ENCODE results near the gene SLC17A5.

SLC17A5 gene

DNA sequence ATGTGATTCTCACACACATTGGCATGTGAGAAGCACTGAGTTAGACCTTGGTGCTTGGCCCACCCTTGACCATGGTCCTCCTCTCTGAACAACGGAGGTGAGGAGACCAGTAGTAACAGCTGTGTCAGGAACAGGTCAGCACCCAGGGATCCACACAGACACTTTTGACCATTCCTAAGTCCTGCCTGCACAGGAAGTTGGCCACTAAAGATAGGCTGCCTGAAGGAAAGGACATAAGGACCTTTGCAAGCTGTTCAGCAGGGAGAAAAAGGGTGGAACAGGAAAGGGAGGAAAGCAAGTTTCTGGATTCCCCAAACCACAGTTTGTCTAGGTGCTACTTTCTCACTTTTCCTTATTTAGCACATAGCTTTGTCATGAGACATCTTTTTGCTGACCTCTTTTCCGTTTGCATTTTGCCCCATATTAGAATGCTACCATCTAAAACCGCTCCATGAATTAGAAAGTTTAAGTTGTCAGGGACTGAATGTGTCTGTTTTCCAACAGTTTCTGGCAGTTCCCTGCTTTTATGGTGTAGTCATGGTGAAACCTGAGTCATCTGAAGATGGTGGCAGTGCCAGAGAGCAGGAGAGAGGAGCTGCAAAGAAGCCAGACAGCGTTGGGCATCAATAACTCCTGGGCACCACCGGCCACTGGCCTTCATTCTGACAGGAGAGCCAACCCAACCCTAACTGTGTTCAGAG is 41.1 kb upstream of the SLC17A5 start:
- Histone ChIP-seq H3K27me3 (ENCODE audit: control insufficient read depth in 3 of 3, insufficient read depth in 3 of 3, low read depth in 1 of 3, low read length in 3 of 3) (peaks cover 0 to 44% (median 8%) of the 10 kb centered on the region in 3 experiments), H4K91ac (ENCODE audit: low read depth, low read length, poor library complexity) (no peak overlapping the region), H3K18ac (ENCODE audit: low read length) (no peak overlapping the region), H3K14ac (ENCODE audit: low read length) (no peak overlapping the region), H3K79me1 (ENCODE audit: low read depth, low read length) (no peaks in the 10 kb centered on the region), H2BK5ac (ENCODE audit: low read length) (no peak overlapping the region), H3K23ac (ENCODE audit: low read depth, low read length, poor library complexity) (no peak overlapping the region), H3K27ac (replicated peaks; ENCODE audit: low read length) (no peak overlapping the region), H3K9me3 (replicated peaks in 1 of 2; ENCODE audit: control insufficient read depth in 2 of 2, insufficient read depth in 1 of 2, low read depth in 1 of 2, low read length in 2 of 2) (no peaks in the 10 kb centered on the region), H3K9ac (ENCODE audit: low read depth, low read length, poor library complexity) (no peak overlapping the region), H2AFZ (ENCODE audit: low read length) (no peak overlapping the region), H4K8ac (ENCODE audit: low read depth, low read length) (no peak overlapping the region), H2BK15ac (ENCODE audit: low read length) (no peak overlapping the region), H2BK120ac (ENCODE audit: low read depth, low read length) (no peak overlapping the region), H2BK12ac (ENCODE audit: low read length) (no peak overlapping the region), H3K4me3 (ENCODE audit: low read length in 2 of 2) (no peak overlapping the region), H3K36me3 (replicated peaks in 1 of 2; ENCODE audit: control insufficient read depth in 2 of 2, insufficient read depth in 2 of 2, low read length in 2 of 2) (no peaks in the 10 kb centered on the region), H3K4me2 (ENCODE audit: insufficient read depth, low read length, poor library complexity, severe bottlenecking) (no peak overlapping the region), H2AK5ac (ENCODE audit: low read depth, low read length) (no peak overlapping the region), H3K4ac (ENCODE audit: low read length) (no peak overlapping the region), H3K4me1 (ENCODE audit: control insufficient read depth in 2 of 2, insufficient read depth in 1 of 2, low read depth in 1 of 2, low read length in 2 of 2) (peaks cover 0 to 3% of the 10 kb centered on the region in 2 donors)
- no peak for DNase-seq (ENCODE audit: low spot score)
- no CpG with 5 or more reads among the region's 5 CpGs for WGBS, 2 donors (ENCODE audit: extremely low coverage in 2 of 2, insufficient read length in 2 of 2, insufficient replicate concordance in 1 of 2)

DNA sequence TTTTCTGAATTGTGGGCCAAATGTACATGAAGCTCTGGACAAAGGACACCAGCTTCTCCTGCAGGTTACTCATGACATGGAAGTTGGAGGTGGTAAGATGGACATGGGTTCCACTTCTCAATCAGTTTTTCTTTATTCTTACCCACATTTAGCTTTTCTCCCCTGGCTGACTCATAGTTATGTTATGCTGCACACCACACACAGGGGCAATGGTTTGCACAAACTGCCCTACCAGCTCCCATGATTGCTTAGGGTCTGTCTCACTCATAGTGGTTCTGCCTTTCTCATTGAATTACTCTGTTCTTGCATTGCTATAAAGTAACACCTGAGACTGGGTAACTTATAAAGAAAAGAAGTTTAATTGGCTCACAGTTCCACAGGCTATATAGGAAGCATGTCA is 37.7 kb upstream of the SLC17A5 start:
- Histone ChIP-seq H2BK120ac (ENCODE audit: low read depth, low read length) (no peak overlapping the region), H3K4me3 (ENCODE audit: low read length in 2 of 2) (no peak overlapping the region), H3K4me2 (ENCODE audit: insufficient read depth, low read length, poor library complexity, severe bottlenecking) (no peak overlapping the region), H2AFZ (ENCODE audit: low read length) (no peak overlapping the region), H2AK5ac (ENCODE audit: low read depth, low read length) (no peak overlapping the region), H2BK12ac (ENCODE audit: low read length) (no peak overlapping the region), H3K27me3 (ENCODE audit: control insufficient read depth in 3 of 3, insufficient read depth in 3 of 3, low read depth in 1 of 3, low read length in 3 of 3) (peaks cover 0 to 25% (median 8%) of the 10 kb centered on the region in 3 experiments), H3K27ac (replicated peaks; ENCODE audit: low read length) (no peak overlapping the region), H2BK15ac (ENCODE audit: low read length) (no peak overlapping the region), H3K14ac (ENCODE audit: low read length) (no peak overlapping the region), H3K4me1 (ENCODE audit: control insufficient read depth in 2 of 2, insufficient read depth in 1 of 2, low read depth in 1 of 2, low read length in 2 of 2) (peaks cover 0 to 3% of the 10 kb centered on the region in 2 donors), H4K8ac (ENCODE audit: low read depth, low read length) (no peak overlapping the region), H3K9ac (ENCODE audit: low read depth, low read length, poor library complexity) (no peak overlapping the region), H3K36me3 (replicated peaks in 1 of 2; ENCODE audit: control insufficient read depth in 2 of 2, insufficient read depth in 2 of 2, low read length in 2 of 2) (no peaks in the 10 kb centered on the region), H4K91ac (ENCODE audit: low read depth, low read length, poor library complexity) (no peak overlapping the region), H2BK5ac (ENCODE audit: low read length) (no peak overlapping the region), H3K9me3 (replicated peaks in 1 of 2; ENCODE audit: control insufficient read depth in 2 of 2, insufficient read depth in 1 of 2, low read depth in 1 of 2, low read length in 2 of 2) (no peaks in the 10 kb centered on the region), H3K4ac (ENCODE audit: low read length) (no peak overlapping the region), H3K79me1 (ENCODE audit: low read depth, low read length) (no peaks in the 10 kb centered on the region), H3K23ac (ENCODE audit: low read depth, low read length, poor library complexity) (no peak overlapping the region), H3K18ac (ENCODE audit: low read length) (no peak overlapping the region)
- DNase-seq (ENCODE audit: low spot score) = no peak

DNA sequence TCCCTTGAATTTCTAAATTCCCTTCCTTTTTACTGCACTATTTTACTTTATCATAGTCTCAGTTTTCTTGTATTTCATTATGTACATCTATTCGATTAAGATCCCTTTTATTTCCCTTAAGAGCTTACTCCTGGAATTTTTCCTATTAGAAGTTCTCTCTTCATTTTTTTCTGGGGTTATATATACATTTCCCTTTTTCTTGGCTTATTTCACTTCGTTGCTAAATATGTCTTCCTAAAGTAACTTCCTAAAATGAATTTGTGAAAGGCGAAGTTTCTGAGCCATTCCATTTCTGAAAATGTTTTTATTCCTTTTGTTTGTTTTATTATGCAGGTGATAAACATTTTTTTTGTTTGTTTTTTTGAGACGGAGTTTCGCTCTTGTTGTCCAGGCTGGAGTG is 36.3 kb upstream of the SLC17A5 start:
- no peaks in the 10 kb centered on the region for H3K9me3 ChIP-seq (replicated peaks in 1 of 2; ENCODE audit: control insufficient read depth in 2 of 2, insufficient read depth in 1 of 2, low read depth in 1 of 2, low read length in 2 of 2)
- no CpG with 5 or more reads among the region's 5 CpGs for WGBS, 2 donors (ENCODE audit: extremely low coverage in 2 of 2, insufficient read length in 2 of 2, insufficient replicate concordance in 1 of 2)

DNA sequence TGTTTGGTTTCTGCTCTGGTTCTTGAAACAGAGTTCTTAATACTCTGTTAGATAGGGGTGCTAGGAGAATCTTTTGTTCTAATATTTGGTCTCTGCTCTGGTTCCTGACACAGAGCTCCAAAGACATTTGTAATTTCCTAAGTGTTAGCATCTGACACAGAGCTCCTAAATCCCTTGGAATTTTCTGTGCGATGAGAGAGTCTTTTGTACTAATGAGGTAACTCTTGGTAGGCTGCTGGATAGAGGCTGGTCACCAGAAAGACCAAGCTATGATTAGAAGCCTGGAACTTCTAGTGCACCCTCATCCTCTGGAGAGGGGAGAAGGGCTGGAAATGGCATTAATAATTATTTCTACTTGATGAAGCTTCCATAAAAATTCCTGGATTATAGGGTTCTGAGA is 34.6 kb upstream of the SLC17A5 start:
- Histone ChIP-seq H3K4me3 (ENCODE audit: low read length in 2 of 2) (no peak overlapping the region), H3K27ac (replicated peaks; ENCODE audit: low read length) (no peak overlapping the region), H2BK5ac (ENCODE audit: low read length) (no peak overlapping the region), H3K23ac (ENCODE audit: low read depth, low read length, poor library complexity) (no peak overlapping the region), H4K91ac (ENCODE audit: low read depth, low read length, poor library complexity) (no peak overlapping the region), H2BK15ac (ENCODE audit: low read length) (no peak overlapping the region), H3K4ac (ENCODE audit: low read length) (no peak overlapping the region), H3K36me3 (replicated peaks in 1 of 2; ENCODE audit: control insufficient read depth in 2 of 2, insufficient read depth in 2 of 2, low read length in 2 of 2) (no peaks in the 10 kb centered on the region), H3K9me3 (replicated peaks in 1 of 2; ENCODE audit: control insufficient read depth in 2 of 2, insufficient read depth in 1 of 2, low read depth in 1 of 2, low read length in 2 of 2) (no peaks in the 10 kb centered on the region), H4K8ac (ENCODE audit: low read depth, low read length) (no peak overlapping the region), H3K27me3 (ENCODE audit: control insufficient read depth in 3 of 3, insufficient read depth in 3 of 3, low read depth in 1 of 3, low read length in 3 of 3) (peaks cover 0 to 8% (median 0%) of the 10 kb centered on the region in 3 experiments), H2BK120ac (ENCODE audit: low read depth, low read length) (no peak overlapping the region), H2BK12ac (ENCODE audit: low read length) (no peak overlapping the region), H3K4me1 (ENCODE audit: control insufficient read depth in 2 of 2, insufficient read depth in 1 of 2, low read depth in 1 of 2, low read length in 2 of 2) (no peaks in the 10 kb centered on the region), H3K9ac (ENCODE audit: low read depth, low read length, poor library complexity) (no peak overlapping the region), H3K14ac (ENCODE audit: low read length) (no peak overlapping the region), H3K79me1 (ENCODE audit: low read depth, low read length) (no peaks in the 10 kb centered on the region), H3K18ac (ENCODE audit: low read length) (no peak overlapping the region), H2AK5ac (ENCODE audit: low read depth, low read length) (no peak overlapping the region), H2AFZ (ENCODE audit: low read length) (no peak overlapping the region), H3K4me2 (ENCODE audit: insufficient read depth, low read length, poor library complexity, severe bottlenecking) (no peak overlapping the region)
- no peak for DNase-seq (ENCODE audit: low spot score)
- WGBS, 2 donors (ENCODE audit: extremely low coverage in 2 of 2, insufficient read length in 2 of 2, insufficient replicate concordance in 1 of 2) = no CpG with 5 or more reads among the region's 1 CpG

More for the DNA sequence above, 36.3 kb upstream of the SLC17A5 start:
- Histone ChIP-seq H3K36me3 (replicated peaks in 1 of 2; ENCODE audit: control insufficient read depth in 2 of 2, insufficient read depth in 2 of 2, low read length in 2 of 2) (no peaks in the 10 kb centered on the region), H2BK15ac (ENCODE audit: low read length) (no peak overlapping the region), H2BK5ac (ENCODE audit: low read length) (no peak overlapping the region), H4K8ac (ENCODE audit: low read depth, low read length) (no peak overlapping the region), H2BK12ac (ENCODE audit: low read length) (no peak overlapping the region), H4K91ac (ENCODE audit: low read depth, low read length, poor library complexity) (no peak overlapping the region), H2BK120ac (ENCODE audit: low read depth, low read length) (no peak overlapping the region), H3K14ac (ENCODE audit: low read length) (no peak overlapping the region), H3K79me1 (ENCODE audit: low read depth, low read length) (no peaks in the 10 kb centered on the region), H3K27me3 (ENCODE audit: control insufficient read depth in 3 of 3, insufficient read depth in 3 of 3, low read depth in 1 of 3, low read length in 3 of 3) (peaks cover 0 to 15% (median 5%) of the 10 kb centered on the region in 3 experiments), H3K4me2 (ENCODE audit: insufficient read depth, low read length, poor library complexity, severe bottlenecking) (no peak overlapping the region), H3K9ac (ENCODE audit: low read depth, low read length, poor library complexity) (no peak overlapping the region), H3K18ac (ENCODE audit: low read length) (no peak overlapping the region), H2AFZ (ENCODE audit: low read length) (no peak overlapping the region), H3K27ac (replicated peaks; ENCODE audit: low read length) (no peak overlapping the region), H3K4ac (ENCODE audit: low read length) (no peak overlapping the region), H3K4me1 (ENCODE audit: control insufficient read depth in 2 of 2, insufficient read depth in 1 of 2, low read depth in 1 of 2, low read length in 2 of 2) (peaks cover 0 to 2% of the 10 kb centered on the region in 2 donors), H3K4me3 (ENCODE audit: low read length in 2 of 2) (no peak overlapping the region), H2AK5ac (ENCODE audit: low read depth, low read length) (no peak overlapping the region), H3K23ac (ENCODE audit: low read depth, low read length, poor library complexity) (no peak overlapping the region)
- DNase-seq (ENCODE audit: low spot score) = no peak

Measured in neuronal stem cell (in vitro differentiated cells).